Nephron progenitor cell (in vitro differentiated cells): ENCODE results near the gene HSPA6.

Source experiments
- DNase-seq: peaks from one replicate; pipeline ENCODE4 v3.0.0; 2021
- H3K27ac Mint-ChIP-seq: 2 replicates; pipeline ENCODE4 v1.8.0; 2021; ENCODE audit warnings: mild to moderate bottlenecking, moderate library complexity, mixed read lengths
- H3K27me3 Mint-ChIP-seq: 2 replicates; pipeline ENCODE4 v1.8.0; 2021; ENCODE audit warnings: mild to moderate bottlenecking, low read depth, mixed read lengths; ENCODE audit not compliant: poor library complexity
- H3K36me3 Mint-ChIP-seq: 2 replicates; pipeline ENCODE4 v1.8.0; 2021; ENCODE audit warnings: low read depth, mixed read lengths
- H3K4me1 Mint-ChIP-seq: 2 replicates; pipeline ENCODE4 v1.8.0; 2021; ENCODE audit warnings: mixed read lengths
- H3K4me3 Mint-ChIP-seq: 2 replicates; pipeline ENCODE4 v1.8.0; 2021; ENCODE audit warnings: mild to moderate bottlenecking, moderate library complexity, mixed read lengths
- H3K9me3 Mint-ChIP-seq: 2 replicates; pipeline ENCODE4 v1.8.0; 2021; ENCODE audit warnings: mild to moderate bottlenecking, moderate library complexity, mixed read lengths
- CTCF ChIP-seq: fragments of 200-600 bp; sonication (generic); IDR thresholded peaks from 2 replicates; pipeline ENCODE4 v1.5.0; 2021; ENCODE audit warnings: antibody characterized with exemption

Gene HSPA6

GRCh38 chr1:161494091-161494735, 30.1 kb upstream of the HSPA6 start:
- Mint-ChIP-seq H3K4me1 (peaks cover 23% of the 10 kb centered on the region), H3K36me3 (no peaks in the 10 kb centered on the region), H3K27me3 (peaks cover 27% of the 10 kb centered on the region), H3K9me3 (no peaks in the 10 kb centered on the region), H3K4me3 (no peak overlapping the region), H3K27ac (no peak overlapping the region)
- no peak for DNase-seq
- no peak for TF ChIP-seq CTCF

- no peak for TF ChIP-seq CTCF
- Mint-ChIP-seq H3K27ac (no peak overlapping the region), H3K27me3 (peaks cover 26% of the 10 kb centered on the region), H3K4me3 (no peak overlapping the region), H3K4me1 (peaks cover 27% of the 10 kb centered on the region), H3K9me3 (no peaks in the 10 kb centered on the region), H3K36me3 (no peaks in the 10 kb centered on the region)
- no peak for DNase-seq
These were observed 28.9 kb upstream of the HSPA6 start for GRCh38 chr1:161495490-161495889.

GRCh38 chr1:161497961-161498360, 26.4 kb upstream of the HSPA6 start:
- no peak for DNase-seq
- H3K27me3 Mint-ChIP-seq, result peaks cover 36% of the 10 kb centered on the region
- TF ChIP-seq CTCF, result no peak
- no peaks in the 10 kb centered on the region for H3K9me3 Mint-ChIP-seq
- peaks cover 35% of the 10 kb centered on the region for H3K4me1 Mint-ChIP-seq
- no peak overlapping the region for H3K27ac Mint-ChIP-seq
- no peak overlapping the region for H3K4me3 Mint-ChIP-seq
- H3K36me3 Mint-ChIP-seq, result no peaks in the 10 kb centered on the region

GRCh38 chr1:161498646-161499045, 25.7 kb upstream of the HSPA6 start:
- TF ChIP-seq CTCF, result no peak
- H3K27me3 Mint-ChIP-seq, result peaks cover 40% of the 10 kb centered on the region
- H3K9me3 Mint-ChIP-seq, result no peaks in the 10 kb centered on the region
- no peaks in the 10 kb centered on the region for H3K36me3 Mint-ChIP-seq
- peaks cover 35% of the 10 kb centered on the region for H3K4me1 Mint-ChIP-seq
- no peak overlapping the region for H3K4me3 Mint-ChIP-seq
- no peak for DNase-seq
- no peak overlapping the region for H3K27ac Mint-ChIP-seq

- H3K9me3 Mint-ChIP-seq, result no peaks in the 10 kb centered on the region
These were observed 25.0 kb upstream of the HSPA6 start for GRCh38 chr1:161499099-161500039.

More at GRCh38 chr1:161499099-161500039, 25.0 kb upstream of the HSPA6 start:
- peaks cover 35% of the 10 kb centered on the region for H3K4me1 Mint-ChIP-seq
- no peak for TF ChIP-seq CTCF
- H3K36me3 Mint-ChIP-seq, result no peaks in the 10 kb centered on the region
- H3K27me3 Mint-ChIP-seq, result peaks cover 41% of the 10 kb centered on the region
- no peak overlapping the region for H3K27ac Mint-ChIP-seq
- DNase-seq, result no peak
- H3K4me3 Mint-ChIP-seq, result no peak overlapping the region
